Progenitor cell of endocrine pancreas (in vitro differentiated cells): ENCODE results near the gene SYPL1. TPM values are rescaled to one million over a fixed set of nuclear protein-coding genes. Genes with fewer than 3 reads are reported as not detected.

Experiments used
- DNase-seq: peaks from one replicate; pipeline ENCODE4 v3.0.0; 2021; ENCODE audit warnings: low spot score; ENCODE audit not compliant: unreplicated experiment
- H3K27ac Mint-ChIP-seq: 2 replicates; pipeline ENCODE4 v1.8.0; 2021; ENCODE audit warnings: mild to moderate bottlenecking, moderate library complexity, mixed read lengths
- H3K27me3 Mint-ChIP-seq: 2 replicates; pipeline ENCODE4 v1.8.0; 2021; ENCODE audit warnings: mixed read lengths
- H3K36me3 Mint-ChIP-seq: 2 replicates; pipeline ENCODE4 v1.8.0; 2022; ENCODE audit warnings: mixed read lengths; ENCODE audit not compliant: insufficient read depth
- H3K4me1 Mint-ChIP-seq: 2 replicates; pipeline ENCODE4 v1.8.0; 2021; ENCODE audit warnings: low read depth, mixed read lengths
- H3K4me3 Mint-ChIP-seq: 2 replicates; pipeline ENCODE4 v1.8.0; 2021; ENCODE audit warnings: low read depth, mild to moderate bottlenecking, moderate library complexity, mixed read lengths
- H3K9me3 Mint-ChIP-seq: 2 replicates; pipeline ENCODE4 v1.8.0; 2021; ENCODE audit warnings: low read depth, mixed read lengths
- CTCF ChIP-seq: fragments of 200-600 bp; sonication (generic); IDR thresholded peaks from one replicate; pipeline ENCODE4 v1.5.0; 2021; ENCODE audit warnings: antibody characterized with exemption, mild to moderate bottlenecking; ENCODE audit not compliant: unreplicated experiment
- total RNA-seq: library from RNA; stranded (reverse); gene quantifications from 2 replicates; pipeline ENCODE4 v1.2.1, GENCODE V29; 2021

SYPL1 gene
- total RNA-seq, 1 donor from 2014 or later: 60.3 TPM

GRCh38 chr7:106063024-106063423 is 49.1 kb downstream of the SYPL1 start:
- DNase-seq: no peak
- Mint-ChIP-seq H3K4me1 (peaks cover 21% of the 10 kb centered on the region), H3K9me3 (peaks cover 4% of the 10 kb centered on the region), H3K27ac (no peak overlapping the region), H3K4me3 (no peak overlapping the region), H3K36me3 (no peaks in the 10 kb centered on the region), H3K27me3 (peaks cover 17% of the 10 kb centered on the region)
- TF ChIP-seq CTCF: no peak

DNA sequence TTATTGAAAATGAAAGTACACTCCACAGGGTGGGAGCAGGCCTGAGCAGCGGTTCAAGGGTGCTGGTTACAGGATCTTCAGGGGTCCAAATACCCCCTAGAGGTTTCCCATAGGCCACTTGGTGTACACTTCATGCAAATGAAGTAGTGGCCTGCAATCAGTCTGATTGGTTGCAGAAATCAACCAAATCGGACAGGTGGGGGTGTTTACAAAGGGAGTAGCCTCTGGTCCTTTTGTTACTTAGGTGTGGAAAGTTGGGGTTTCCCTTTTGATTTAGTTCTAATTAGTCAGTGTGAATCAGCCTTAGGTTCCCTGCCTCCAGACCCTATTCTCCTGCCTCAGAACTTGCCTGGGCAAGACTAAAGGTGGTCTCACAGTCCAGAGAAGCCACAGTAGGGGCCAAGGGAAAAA is 49.6 kb downstream of the SYPL1 start:
- H3K4me3 Mint-ChIP-seq: no peak overlapping the region
- H3K27ac Mint-ChIP-seq: no peak overlapping the region
- no peaks in the 10 kb centered on the region for H3K36me3 Mint-ChIP-seq
- peaks cover 17% of the 10 kb centered on the region for H3K27me3 Mint-ChIP-seq
- H3K4me1 Mint-ChIP-seq: peaks cover 22% of the 10 kb centered on the region
- H3K9me3 Mint-ChIP-seq: peaks cover 4% of the 10 kb centered on the region
- DNase-seq: no peak
- TF ChIP-seq CTCF: no peak

DNA sequence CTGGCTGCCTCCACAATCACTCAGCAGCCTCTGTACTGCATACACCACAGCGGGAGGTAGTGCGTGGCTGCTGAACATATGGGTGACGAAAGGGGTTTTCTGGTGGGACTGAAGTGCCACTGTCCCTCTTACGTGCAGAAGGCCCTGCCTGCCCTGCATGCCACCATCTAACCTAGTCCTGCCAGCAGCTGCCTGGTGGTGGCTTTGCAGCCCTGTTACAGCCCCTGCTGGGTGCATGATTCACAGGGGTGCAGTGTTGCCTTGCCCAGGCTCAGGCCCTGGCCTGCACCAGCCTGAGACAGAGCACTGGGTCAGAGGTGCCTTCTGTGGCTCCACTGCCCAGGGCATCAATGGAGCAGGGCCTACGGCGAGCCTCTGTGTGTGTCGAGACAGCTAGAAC is 50.1 kb downstream of the SYPL1 start:
- no peak for DNase-seq
- Mint-ChIP-seq H3K27ac (no peak overlapping the region), H3K9me3 (peaks cover 4% of the 10 kb centered on the region), H3K4me1 (peaks cover 22% of the 10 kb centered on the region), H3K36me3 (no peaks in the 10 kb centered on the region), H3K27me3 (peaks cover 17% of the 10 kb centered on the region), H3K4me3 (no peak overlapping the region)
- no peak for TF ChIP-seq CTCF

DNA sequence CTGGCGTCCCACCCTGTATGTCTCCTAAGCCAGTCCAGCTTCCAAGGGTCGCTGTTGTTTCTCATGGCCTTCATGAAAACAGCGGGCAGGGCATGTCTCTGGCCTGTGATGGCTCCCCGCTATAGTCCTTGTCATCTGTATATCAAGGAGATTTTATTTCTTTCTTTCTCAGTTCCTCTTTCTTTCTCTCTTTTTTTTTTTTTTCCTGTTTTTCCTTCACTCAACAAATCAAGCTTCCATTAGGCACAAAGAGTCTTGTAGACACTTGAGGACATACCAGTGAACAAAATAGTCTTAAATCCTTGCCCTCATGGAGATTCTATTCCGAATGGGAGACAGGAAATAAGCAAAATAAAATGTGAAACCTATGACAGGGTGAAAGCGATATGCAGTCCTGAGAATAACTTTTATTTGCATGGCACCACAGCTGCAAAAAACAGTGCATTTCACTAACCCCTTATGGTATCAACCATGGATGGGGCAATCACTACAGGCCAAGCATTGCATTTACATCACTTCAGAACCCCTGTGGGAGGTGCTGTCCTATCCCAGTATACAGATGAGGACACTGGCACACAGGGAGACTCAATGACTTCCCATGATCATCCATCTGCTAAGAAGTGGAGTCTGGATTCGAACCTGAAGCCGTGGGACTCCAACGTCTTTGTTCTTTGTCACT is 50.7 kb downstream of the SYPL1 start:
- DNase-seq: no peak
- TF ChIP-seq CTCF: no peak
- H3K27ac Mint-ChIP-seq: no peak overlapping the region
- no peak overlapping the region for H3K4me3 Mint-ChIP-seq
- peaks cover 4% of the 10 kb centered on the region for H3K9me3 Mint-ChIP-seq
- H3K27me3 Mint-ChIP-seq: peaks cover 13% of the 10 kb centered on the region
- H3K4me1 Mint-ChIP-seq: peaks cover 22% of the 10 kb centered on the region
- H3K36me3 Mint-ChIP-seq: no peaks in the 10 kb centered on the region

DNA sequence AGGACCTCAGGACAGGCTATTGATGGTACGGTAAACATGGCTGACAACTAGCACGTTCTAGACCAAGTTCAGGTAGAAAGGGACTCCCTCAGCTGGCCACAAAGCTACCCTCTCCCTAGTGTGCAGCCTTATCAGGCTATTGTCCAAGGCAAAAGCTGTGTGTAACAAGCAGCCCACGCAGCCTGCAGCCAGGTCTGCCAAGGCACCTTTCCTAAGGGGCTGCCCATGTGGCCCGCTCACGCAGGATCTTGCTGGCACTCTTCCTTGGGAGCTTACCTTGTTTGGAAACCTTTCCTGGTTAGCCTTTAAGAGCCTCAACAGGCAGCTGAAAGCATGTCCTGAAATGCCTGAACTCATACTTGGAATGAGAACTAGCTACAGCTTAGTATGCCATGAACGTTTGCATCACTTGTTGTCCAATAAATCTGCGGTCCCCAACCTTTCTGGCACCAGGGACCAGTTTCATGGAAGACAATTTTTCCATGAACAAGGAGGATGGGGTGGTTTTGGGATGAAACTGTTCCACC is 51.7 kb downstream of the SYPL1 start:
- peaks cover 4% of the 10 kb centered on the region for H3K9me3 Mint-ChIP-seq
- no peak for DNase-seq
- no peak overlapping the region for H3K27ac Mint-ChIP-seq
- no peak overlapping the region for H3K4me3 Mint-ChIP-seq
- no peaks in the 10 kb centered on the region for H3K36me3 Mint-ChIP-seq
- no peak for TF ChIP-seq CTCF
- H3K4me1 Mint-ChIP-seq: peaks cover 17% of the 10 kb centered on the region
- H3K27me3 Mint-ChIP-seq: peaks cover 9% of the 10 kb centered on the region
